HFFc6 (cell line): ENCODE results near the gene BTD. TPM values are rescaled to one million over a fixed set of nuclear protein-coding genes. Genes with fewer than 3 reads are reported as not detected.
A peak's percentile ranks its signal among the peaks of the same experiment; 100 is the strongest.

ENCODE experiments used
- DNase-seq: peaks from one replicate; pipeline ENCODE4 v3.0.0-alpha.2; 2018
- H3K27ac Mint-ChIP-seq: 2 replicates; pipeline ENCODE4 v1.8.0; 2020; ENCODE audit warnings: mild to moderate bottlenecking, mixed read lengths
- H3K27me3 Mint-ChIP-seq: 2 replicates; pipeline ENCODE4 v1.8.0; 2021; ENCODE audit warnings: mild to moderate bottlenecking, moderate library complexity, mixed read lengths; ENCODE audit not compliant: insufficient read depth
- H3K36me3 Mint-ChIP-seq: 2 replicates; pipeline ENCODE4 v1.8.0; 2021; ENCODE audit warnings: low read depth, mixed read lengths
- H3K4me1 Mint-ChIP-seq: 2 replicates; pipeline ENCODE4 v1.8.0; 2020; ENCODE audit warnings: low read depth, mixed read lengths
- H3K4me3 Mint-ChIP-seq: 2 replicates; pipeline ENCODE4 v1.8.0; 2020; ENCODE audit warnings: mild to moderate bottlenecking, moderate library complexity, mixed read lengths
- H3K9me3 Mint-ChIP-seq: 2 replicates; pipeline ENCODE4 v1.8.0; 2020; ENCODE audit warnings: mild to moderate bottlenecking, mixed read lengths
- total RNA-seq, 6 experiments: library from RNA; stranded (reverse); fragmentation: NEBNext Ultra II Directional; extraction: Animal tissue kit (Norgen Biotek cat#: 25700); gene quantifications; 2 replicates in 1 of 6; 3 replicates in 5 of 6; pipeline ENCODE4 v1.2.3, GENCODE V29; 2021
- TF ChIP-seq, protein P1 (sequence below): fragments of 200-600 bp; sonication (generic); IDR thresholded peaks from 2 replicates; pipeline ENCODE4 v1.5.0; 2021; ENCODE audit warnings: antibody characterized with exemption, mild to moderate bottlenecking

BTD gene
- total RNA-seq, 6 experiments from 2014 or later = 13.9 to 22.7 (median 17.2) TPM

DNA sequence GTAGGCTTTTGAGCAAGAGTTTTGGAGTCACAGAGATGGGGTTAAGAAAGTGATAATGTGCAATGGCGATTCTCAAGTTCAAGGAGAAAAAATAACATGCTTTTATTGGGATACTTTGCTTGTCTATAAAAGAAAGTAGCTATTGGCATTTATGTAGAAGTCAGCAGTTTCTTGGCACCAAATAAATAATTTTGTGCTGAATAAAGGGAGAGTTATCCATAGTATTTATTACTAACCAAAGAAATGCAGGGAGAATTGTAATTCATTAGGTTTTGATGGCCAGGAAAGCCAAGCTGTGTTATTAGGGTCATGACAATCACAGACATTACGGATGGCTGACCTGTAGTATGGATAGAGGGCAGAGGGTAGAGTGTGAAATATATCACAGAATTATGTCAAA, 33.1 kb downstream of the BTD start:
- peak overlapping the region; percentile 87 for H3K4me3 Mint-ChIP-seq
- peaks cover 12% of the 10 kb centered on the region; the same call in 1 of the 2 replicates for H3K36me3 Mint-ChIP-seq
- H3K27ac Mint-ChIP-seq = peak overlapping the region; percentile 100
- no peak for DNase-seq
- H3K4me1 Mint-ChIP-seq = peaks cover 100% of the 10 kb centered on the region
- no peaks in the 10 kb centered on the region; the same call in 1 of the 2 replicates for H3K27me3 Mint-ChIP-seq
- TF ChIP-seq, protein P1, sequence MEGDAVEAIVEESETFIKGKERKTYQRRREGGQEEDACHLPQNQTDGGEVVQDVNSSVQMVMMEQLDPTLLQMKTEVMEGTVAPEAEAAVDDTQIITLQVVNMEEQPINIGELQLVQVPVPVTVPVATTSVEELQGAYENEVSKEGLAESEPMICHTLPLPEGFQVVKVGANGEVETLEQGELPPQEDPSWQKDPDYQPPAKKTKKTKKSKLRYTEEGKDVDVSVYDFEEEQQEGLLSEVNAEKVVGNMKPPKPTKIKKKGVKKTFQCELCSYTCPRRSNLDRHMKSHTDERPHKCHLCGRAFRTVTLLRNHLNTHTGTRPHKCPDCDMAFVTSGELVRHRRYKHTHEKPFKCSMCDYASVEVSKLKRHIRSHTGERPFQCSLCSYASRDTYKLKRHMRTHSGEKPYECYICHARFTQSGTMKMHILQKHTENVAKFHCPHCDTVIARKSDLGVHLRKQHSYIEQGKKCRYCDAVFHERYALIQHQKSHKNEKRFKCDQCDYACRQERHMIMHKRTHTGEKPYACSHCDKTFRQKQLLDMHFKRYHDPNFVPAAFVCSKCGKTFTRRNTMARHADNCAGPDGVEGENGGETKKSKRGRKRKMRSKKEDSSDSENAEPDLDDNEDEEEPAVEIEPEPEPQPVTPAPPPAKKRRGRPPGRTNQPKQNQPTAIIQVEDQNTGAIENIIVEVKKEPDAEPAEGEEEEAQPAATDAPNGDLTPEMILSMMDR = no peak
- H3K9me3 Mint-ChIP-seq = no peaks in the 10 kb centered on the region

DNA sequence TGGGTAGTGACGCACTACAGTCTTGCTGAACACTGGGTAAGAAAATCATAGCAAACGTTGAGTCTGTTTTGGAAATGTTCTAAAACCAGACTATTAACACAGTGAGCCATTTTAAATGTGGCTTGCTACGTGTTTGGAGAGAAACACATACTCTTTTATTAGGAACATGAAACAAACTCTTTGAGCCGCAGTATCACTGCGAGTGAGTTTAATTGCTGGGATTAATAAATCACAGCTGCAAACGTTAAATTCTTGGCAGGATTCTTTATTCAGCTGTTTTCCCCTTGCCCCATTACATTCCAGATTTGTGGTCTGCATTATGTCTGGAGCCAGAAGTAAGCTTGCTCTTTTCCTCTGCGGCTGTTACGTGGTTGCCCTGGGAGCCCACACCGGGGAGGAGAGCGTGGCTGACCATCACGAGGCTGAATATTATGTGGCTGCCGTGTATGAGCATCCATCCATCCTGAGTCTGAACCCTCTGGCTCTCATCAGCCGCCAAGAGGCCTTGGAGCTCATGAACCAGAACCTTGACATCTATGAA, 33.6 kb downstream of the BTD start:
- no peaks in the 10 kb centered on the region; the same call in 1 of the 2 replicates for H3K27me3 Mint-ChIP-seq
- H3K9me3 Mint-ChIP-seq = no peaks in the 10 kb centered on the region
- peaks cover 12% of the 10 kb centered on the region; the same call in 1 of the 2 replicates for H3K36me3 Mint-ChIP-seq
- peak overlapping the region; percentile 87 for H3K4me3 Mint-ChIP-seq
- DNase-seq = peak; percentile 66
- H3K27ac Mint-ChIP-seq = peak overlapping the region; percentile 100
- H3K4me1 Mint-ChIP-seq = peaks cover 100% of the 10 kb centered on the region
- TF ChIP-seq, protein P1 = no peak

DNA sequence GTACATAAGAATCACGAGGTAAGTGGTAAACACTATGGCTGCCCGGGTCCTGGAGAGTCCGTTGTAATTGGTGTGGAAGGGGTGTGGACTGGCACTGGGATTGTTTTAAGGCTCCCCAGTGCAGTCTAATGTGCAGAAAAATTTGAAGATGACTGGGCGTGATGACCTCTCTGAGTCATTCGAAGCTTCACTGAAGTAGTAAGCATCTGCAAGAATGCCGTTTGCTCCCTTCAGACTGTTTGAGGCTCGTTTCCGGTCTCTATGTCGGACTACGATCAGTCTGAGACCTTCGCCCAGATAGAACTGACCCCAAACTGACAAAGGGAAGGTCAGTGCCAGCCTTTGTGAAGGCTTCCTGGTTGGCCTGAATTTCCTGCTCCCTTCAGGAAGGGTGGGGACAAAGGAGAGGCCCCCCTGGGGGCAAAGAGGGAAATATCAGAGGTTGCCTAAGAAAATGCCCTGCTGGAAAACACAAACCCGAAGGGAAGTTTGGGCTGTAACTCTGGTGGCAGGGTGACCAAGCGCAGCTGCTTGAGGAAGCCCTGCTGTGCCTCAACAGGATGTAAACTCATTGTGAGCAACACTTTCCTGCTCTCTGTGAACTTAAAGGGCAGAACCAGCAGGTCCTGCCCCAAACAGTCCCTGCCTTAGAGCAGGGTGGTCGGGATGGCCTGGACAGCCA, 34.6 kb downstream of the BTD start:
- Mint-ChIP-seq H3K27me3 (peaks cover under 1% of the 10 kb centered on the region; the same call in 1 of the 2 replicates), H3K4me3 (peak overlapping the region; percentile 87), H3K4me1 (peaks cover 100% of the 10 kb centered on the region), H3K27ac (peak overlapping the region; percentile 100), H3K36me3 (peaks cover 12% of the 10 kb centered on the region; the same call in 1 of the 2 replicates), H3K9me3 (no peaks in the 10 kb centered on the region)
- TF ChIP-seq, protein P1 = peak; percentile 18
- DNase-seq = peak; percentile 95

DNA sequence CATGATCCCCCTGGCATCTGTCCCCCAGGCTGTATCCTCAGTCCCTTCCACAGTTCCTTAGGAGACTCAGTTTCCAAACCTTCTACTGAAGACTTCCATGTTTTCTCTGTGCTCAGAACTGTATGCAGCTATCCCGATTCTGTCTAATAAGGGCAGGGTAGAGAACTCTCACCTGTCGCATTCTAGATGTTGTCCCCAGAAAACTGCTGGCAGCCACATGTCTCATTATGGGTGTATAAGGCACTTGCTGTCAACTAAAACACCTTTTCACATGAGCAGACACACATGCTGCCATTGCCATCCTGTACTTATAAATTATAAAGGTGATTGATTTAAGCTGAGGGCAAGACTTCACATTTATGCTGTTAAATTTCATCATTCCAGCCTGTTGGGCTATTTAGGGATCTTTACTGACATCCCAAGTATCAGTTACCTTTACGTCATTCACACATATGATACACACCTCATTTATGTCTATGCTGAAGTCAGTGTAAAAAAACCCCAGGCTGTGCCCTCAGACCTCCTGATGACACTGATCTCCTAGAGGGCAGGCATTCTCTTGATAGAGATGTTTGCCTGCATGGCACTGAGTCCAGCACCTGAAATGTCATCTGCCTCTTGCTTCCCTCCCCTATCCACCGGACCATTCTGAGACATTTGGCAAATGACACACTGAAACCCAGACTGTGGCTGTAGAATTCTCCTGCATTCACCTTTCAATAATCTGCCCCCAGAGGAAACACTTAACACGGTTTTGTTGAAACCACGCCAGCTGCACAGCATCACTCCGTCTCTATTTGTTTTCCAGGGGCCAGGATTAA, 35.8 kb downstream of the BTD start:
- Mint-ChIP-seq H3K4me3 (peak overlapping the region; percentile 49), H3K27me3 (peaks cover 1% of the 10 kb centered on the region; the same call in 1 of the 2 replicates)

More for the DNA sequence above, 35.8 kb downstream of the BTD start:
- H3K4me1 Mint-ChIP-seq = peaks cover 100% of the 10 kb centered on the region
- no peaks in the 10 kb centered on the region for H3K9me3 Mint-ChIP-seq
- peaks cover 22% of the 10 kb centered on the region for H3K36me3 Mint-ChIP-seq
- peak overlapping the region; percentile 100 for H3K27ac Mint-ChIP-seq
- TF ChIP-seq, protein P1 = no peak
- no peak for DNase-seq
